Glutamatergic neuron (in vitro differentiated cells): Measurements from ENCODE around the gene PHLDB1. TPM values are rescaled to one million over a fixed set of nuclear protein-coding genes. Genes with fewer than 3 reads are reported as not detected.

ENCODE experiments used
- DNase-seq: peaks from one replicate; pipeline ENCODE4 v3.0.0; 2022
- H3K27ac Mint-ChIP-seq: one replicate; pipeline ENCODE4 v1.8.0; 2020; ENCODE audit warnings: mild to moderate bottlenecking, mixed read lengths, inconsistent platforms; ENCODE audit not compliant: unreplicated experiment
- H3K27me3 Mint-ChIP-seq: one replicate; pipeline ENCODE4 v1.8.0; 2020; ENCODE audit warnings: mild to moderate bottlenecking, moderate library complexity, mixed read lengths, inconsistent platforms; ENCODE audit not compliant: unreplicated experiment
- H3K36me3 Mint-ChIP-seq: one replicate; pipeline ENCODE4 v1.8.0; 2020; ENCODE audit warnings: mild to moderate bottlenecking, mixed read lengths, inconsistent platforms; ENCODE audit not compliant: unreplicated experiment
- H3K4me1 Mint-ChIP-seq: one replicate; pipeline ENCODE4 v1.8.0; 2020; ENCODE audit warnings: mild to moderate bottlenecking, low read depth, mixed read lengths, inconsistent platforms; ENCODE audit not compliant: unreplicated experiment
- H3K4me3 Mint-ChIP-seq: one replicate; pipeline ENCODE4 v1.8.0; 2020; ENCODE audit warnings: mild to moderate bottlenecking, mixed read lengths, inconsistent platforms; ENCODE audit not compliant: unreplicated experiment
- H3K9me3 Mint-ChIP-seq: one replicate; pipeline ENCODE4 v1.8.0; 2020; ENCODE audit warnings: mild to moderate bottlenecking, moderate library complexity, mixed read lengths, inconsistent platforms; ENCODE audit not compliant: unreplicated experiment
- CTCF ChIP-seq: fragments of 200-600 bp; sonication (generic); IDR thresholded peaks from one replicate; pipeline ENCODE4 v1.5.0; 2021; ENCODE audit not compliant: partially characterized antibody, unreplicated experiment
- total RNA-seq: library from RNA; stranded (reverse); fragmentation: NEBNext Ultra II Directional; extraction: Animal tissue kit (Norgen Biotek cat#: 25700); gene quantifications from one replicate; pipeline ENCODE4 v1.2.1, GENCODE V29; 2021; ENCODE audit not compliant: unreplicated experiment

The PHLDB1 gene
- total RNA-seq, 1 donor from 2014 or later: 78.4 TPM

- H3K36me3 Mint-ChIP-seq: no peaks in the 10 kb centered on the region
- peaks cover 13% of the 10 kb centered on the region for H3K27me3 Mint-ChIP-seq
- peaks cover 7% of the 10 kb centered on the region for H3K9me3 Mint-ChIP-seq
- H3K27ac Mint-ChIP-seq: no peak overlapping the region
- H3K4me1 Mint-ChIP-seq: peaks cover 3% of the 10 kb centered on the region
- no peak for DNase-seq
- H3K4me3 Mint-ChIP-seq: no peak overlapping the region
- TF ChIP-seq CTCF: no peak
These were observed 87.4 kb downstream of the PHLDB1 start for GRCh38 chr11:118694771-118695170.

GRCh38 chr11:118696673-118697226 is 89.3 kb downstream of the PHLDB1 start:
- Mint-ChIP-seq H3K27ac (no peak overlapping the region), H3K36me3 (no peaks in the 10 kb centered on the region)
- DNase-seq: no peak

GRCh38 chr11:118697346-118697745 is 89.9 kb downstream of the PHLDB1 start:
- Mint-ChIP-seq H3K36me3 (no peaks in the 10 kb centered on the region), H3K4me1 (peaks cover 3% of the 10 kb centered on the region), H3K27me3 (peaks cover 7% of the 10 kb centered on the region), H3K4me3 (no peak overlapping the region), H3K9me3 (peaks cover 4% of the 10 kb centered on the region), H3K27ac (no peak overlapping the region)
- no peak for TF ChIP-seq CTCF
- DNase-seq: no peak

More at GRCh38 chr11:118696673-118697226, 89.3 kb downstream of the PHLDB1 start:
- peaks cover 4% of the 10 kb centered on the region for H3K9me3 Mint-ChIP-seq
- peaks cover 10% of the 10 kb centered on the region for H3K27me3 Mint-ChIP-seq
- TF ChIP-seq CTCF: no peak
- no peak overlapping the region for H3K4me3 Mint-ChIP-seq
- peaks cover 3% of the 10 kb centered on the region for H3K4me1 Mint-ChIP-seq

- no peak for TF ChIP-seq CTCF
- Mint-ChIP-seq H3K36me3 (no peaks in the 10 kb centered on the region), H3K9me3 (peaks cover 2% of the 10 kb centered on the region), H3K4me3 (no peak overlapping the region), H3K4me1 (no peaks in the 10 kb centered on the region), H3K27me3 (no peaks in the 10 kb centered on the region), H3K27ac (no peak overlapping the region)
- DNase-seq: no peak
These were observed 92.2 kb downstream of the PHLDB1 start for GRCh38 chr11:118699506-118700220.

GRCh38 chr11:118703563-118704106 is 96.2 kb downstream of the PHLDB1 start:
- Mint-ChIP-seq H3K4me3 (no peak overlapping the region), H3K9me3 (no peaks in the 10 kb centered on the region), H3K27me3 (no peaks in the 10 kb centered on the region), H3K27ac (no peak overlapping the region), H3K4me1 (peaks cover 3% of the 10 kb centered on the region), H3K36me3 (no peaks in the 10 kb centered on the region)
- DNase-seq: no peak
- no peak for TF ChIP-seq CTCF
